ENCODE results near the gene CD24. TPM values are rescaled to one million over a fixed set of nuclear protein-coding genes. Genes with fewer than 3 reads are reported as not detected.

The CD24 gene
- total and polyA plus RNA-seq, 10 of the 15 experiments (the other 5 are each of a cell fraction or from before 2014, with no cell fraction given): 0.19 to 21.2 (median 9.0) TPM

DNA sequence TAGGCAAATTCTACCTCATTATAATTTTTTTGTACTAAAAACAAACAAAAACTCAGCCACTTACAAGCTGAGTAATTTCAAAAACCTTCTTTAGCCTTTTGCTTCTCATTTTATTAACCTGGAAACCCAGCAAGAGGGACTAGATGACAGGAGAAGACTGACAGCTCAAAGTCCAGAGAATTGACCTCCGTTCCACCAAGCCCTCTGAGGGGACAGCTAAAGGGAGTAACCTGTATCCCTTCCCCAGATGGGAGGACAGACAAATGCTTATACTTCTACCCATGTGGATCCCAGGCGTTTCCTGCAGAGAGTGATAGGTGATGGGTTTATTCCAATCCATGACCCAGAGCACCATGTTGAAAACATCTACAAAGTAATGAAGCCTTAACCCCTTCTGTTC is 35.0 kb upstream of the CD24 start:
- H3K79me2 ChIP-seq (ENCODE audit: control insufficient read depth, insufficient read depth, low read length): no peaks in the 10 kb centered on the region
- FAIRE-seq (no peak), ATAC-seq (no peak), DNase-seq (ENCODE audit: low read depth, low spot score) (no peak)
- H3K9me3 ChIP-seq (replicated peaks; ENCODE audit: control insufficient read depth, insufficient read depth, low read length): no peaks in the 10 kb centered on the region
- H3K27ac ChIP-seq (ENCODE audit: control insufficient read depth, insufficient read depth): no peak overlapping the region
- no peaks in the 10 kb centered on the region for H3K4me1 ChIP-seq (ENCODE audit: control insufficient read depth, insufficient read depth, low read length)
- no peak overlapping the region for H3K4me3 ChIP-seq
- ChIA-PET POLR2A (no interaction called here), RAD21 (ENCODE audit: unreplicated experiment) (no interaction called here), SMC1A (ENCODE audit: uncharacterized antibody, unreplicated experiment) (interaction anchor here (0.8 to 1.6 kb wide), 2 partner anchors 13 kb away, joined by 3 read pairs; no protein-coding TSS in a partner anchor), CTCF (interaction anchor here (0.6 to 1.3 kb wide), 2 partner anchors 12 to 60 kb away, joined by 3 read pairs; no protein-coding TSS in a partner anchor)
- no peak overlapping the region for H2AFZ ChIP-seq (ENCODE audit: control insufficient read depth, low read depth, low read length)
- in situ Hi-C loops (cut with MboI) (no loop called here), intact Hi-C loops (cut with micrococcal nuclease; ENCODE audit: unreplicated experiment) (no loop called here)
- no peak overlapping the region for H3K9ac ChIP-seq (ENCODE audit: control insufficient read depth, insufficient read depth, low read length)
- no peaks in the 10 kb centered on the region for H3K27me3 ChIP-seq (replicated peaks in 1 of 2; ENCODE audit: control insufficient read depth in 2 of 2, insufficient read depth in 2 of 2, low read length in 1 of 2)
- no TSS peak for BruUV-seq (replicated peaks)
- WGBS (ENCODE audit: insufficient coverage, insufficient replicate concordance, low lambda C conversion rate, missing lambda C conversion rate): 48% methylated on average over 2 of the region's 2 CpGs
- H3K4me2 ChIP-seq (ENCODE audit: control insufficient read depth, insufficient read depth): no peak overlapping the region
- H4K20me1 ChIP-seq (ENCODE audit: control insufficient read depth, insufficient read depth): no peaks in the 10 kb centered on the region
- no peak for TF ChIP-seq NFYA (IDR thresholded peaks at IDR 0.05; ENCODE audit: borderline replicate concordance, low read depth, low read length)
- TF ChIP-seq, protein P1, sequence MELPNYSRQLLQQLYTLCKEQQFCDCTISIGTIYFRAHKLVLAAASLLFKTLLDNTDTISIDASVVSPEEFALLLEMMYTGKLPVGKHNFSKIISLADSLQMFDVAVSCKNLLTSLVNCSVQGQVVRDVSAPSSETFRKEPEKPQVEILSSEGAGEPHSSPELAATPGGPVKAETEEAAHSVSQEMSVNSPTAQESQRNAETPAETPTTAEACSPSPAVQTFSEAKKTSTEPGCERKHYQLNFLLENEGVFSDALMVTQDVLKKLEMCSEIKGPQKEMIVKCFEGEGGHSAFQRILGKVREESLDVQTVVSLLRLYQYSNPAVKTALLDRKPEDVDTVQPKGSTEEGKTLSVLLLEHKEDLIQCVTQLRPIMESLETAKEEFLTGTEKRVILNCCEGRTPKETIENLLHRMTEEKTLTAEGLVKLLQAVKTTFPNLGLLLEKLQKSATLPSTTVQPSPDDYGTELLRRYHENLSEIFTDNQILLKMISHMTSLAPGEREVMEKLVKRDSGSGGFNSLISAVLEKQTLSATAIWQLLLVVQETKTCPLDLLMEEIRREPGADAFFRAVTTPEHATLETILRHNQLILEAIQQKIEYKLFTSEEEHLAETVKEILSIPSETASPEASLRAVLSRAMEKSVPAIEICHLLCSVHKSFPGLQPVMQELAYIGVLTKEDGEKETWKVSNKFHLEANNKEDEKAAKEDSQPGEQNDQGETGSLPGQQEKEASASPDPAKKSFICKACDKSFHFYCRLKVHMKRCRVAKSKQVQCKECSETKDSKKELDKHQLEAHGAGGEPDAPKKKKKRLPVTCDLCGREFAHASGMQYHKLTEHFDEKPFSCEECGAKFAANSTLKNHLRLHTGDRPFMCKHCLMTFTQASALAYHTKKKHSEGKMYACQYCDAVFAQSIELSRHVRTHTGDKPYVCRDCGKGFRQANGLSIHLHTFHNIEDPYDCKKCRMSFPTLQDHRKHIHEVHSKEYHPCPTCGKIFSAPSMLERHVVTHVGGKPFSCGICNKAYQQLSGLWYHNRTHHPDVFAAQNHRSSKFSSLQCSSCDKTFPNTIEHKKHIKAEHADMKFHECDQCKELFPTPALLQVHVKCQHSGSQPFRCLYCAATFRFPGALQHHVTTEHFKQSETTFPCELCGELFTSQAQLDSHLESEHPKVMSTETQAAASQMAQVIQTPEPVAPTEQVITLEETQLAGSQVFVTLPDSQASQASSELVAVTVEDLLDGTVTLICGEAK (IDR thresholded peaks at IDR 0.05; ENCODE audit: borderline replicate concordance): no peak
- TF ChIP-seq, protein P2, sequence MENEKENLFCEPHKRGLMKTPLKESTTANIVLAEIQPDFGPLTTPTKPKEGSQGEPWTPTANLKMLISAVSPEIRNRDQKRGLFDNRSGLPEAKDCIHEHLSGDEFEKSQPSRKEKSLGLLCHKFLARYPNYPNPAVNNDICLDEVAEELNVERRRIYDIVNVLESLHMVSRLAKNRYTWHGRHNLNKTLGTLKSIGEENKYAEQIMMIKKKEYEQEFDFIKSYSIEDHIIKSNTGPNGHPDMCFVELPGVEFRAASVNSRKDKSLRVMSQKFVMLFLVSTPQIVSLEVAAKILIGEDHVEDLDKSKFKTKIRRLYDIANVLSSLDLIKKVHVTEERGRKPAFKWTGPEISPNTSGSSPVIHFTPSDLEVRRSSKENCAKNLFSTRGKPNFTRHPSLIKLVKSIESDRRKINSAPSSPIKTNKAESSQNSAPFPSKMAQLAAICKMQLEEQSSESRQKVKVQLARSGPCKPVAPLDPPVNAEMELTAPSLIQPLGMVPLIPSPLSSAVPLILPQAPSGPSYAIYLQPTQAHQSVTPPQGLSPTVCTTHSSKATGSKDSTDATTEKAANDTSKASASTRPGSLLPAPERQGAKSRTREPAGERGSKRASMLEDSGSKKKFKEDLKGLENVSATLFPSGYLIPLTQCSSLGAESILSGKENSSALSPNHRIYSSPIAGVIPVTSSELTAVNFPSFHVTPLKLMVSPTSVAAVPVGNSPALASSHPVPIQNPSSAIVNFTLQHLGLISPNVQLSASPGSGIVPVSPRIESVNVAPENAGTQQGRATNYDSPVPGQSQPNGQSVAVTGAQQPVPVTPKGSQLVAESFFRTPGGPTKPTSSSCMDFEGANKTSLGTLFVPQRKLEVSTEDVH (IDR thresholded peaks at IDR 0.05; ENCODE audit: low read depth, partially characterized antibody): no peak
- TF ChIP-seq ETV6 (conservative IDR thresholded peaks at IDR 0.05 in 1 of 2, IDR thresholded peaks at IDR 0.05 in 1 of 2; ENCODE audit: borderline replicate concordance in 1 of 2, low read depth in 1 of 2): no peak
- no peak for TF ChIP-seq RBBP5 (conservative IDR thresholded peaks at IDR 0.05)
- TF ChIP-seq STAT3 (IDR thresholded peaks at IDR 0.05; ENCODE audit: low read depth, low read length): no peak
- no peak for TF ChIP-seq SMC3 (IDR thresholded peaks at IDR 0.05; ENCODE audit: borderline replicate concordance, low read length)
- TF ChIP-seq NFIC (IDR thresholded peaks at IDR 0.05; ENCODE audit: low read depth, low read length): no peak
- TF ChIP-seq, protein P3, sequence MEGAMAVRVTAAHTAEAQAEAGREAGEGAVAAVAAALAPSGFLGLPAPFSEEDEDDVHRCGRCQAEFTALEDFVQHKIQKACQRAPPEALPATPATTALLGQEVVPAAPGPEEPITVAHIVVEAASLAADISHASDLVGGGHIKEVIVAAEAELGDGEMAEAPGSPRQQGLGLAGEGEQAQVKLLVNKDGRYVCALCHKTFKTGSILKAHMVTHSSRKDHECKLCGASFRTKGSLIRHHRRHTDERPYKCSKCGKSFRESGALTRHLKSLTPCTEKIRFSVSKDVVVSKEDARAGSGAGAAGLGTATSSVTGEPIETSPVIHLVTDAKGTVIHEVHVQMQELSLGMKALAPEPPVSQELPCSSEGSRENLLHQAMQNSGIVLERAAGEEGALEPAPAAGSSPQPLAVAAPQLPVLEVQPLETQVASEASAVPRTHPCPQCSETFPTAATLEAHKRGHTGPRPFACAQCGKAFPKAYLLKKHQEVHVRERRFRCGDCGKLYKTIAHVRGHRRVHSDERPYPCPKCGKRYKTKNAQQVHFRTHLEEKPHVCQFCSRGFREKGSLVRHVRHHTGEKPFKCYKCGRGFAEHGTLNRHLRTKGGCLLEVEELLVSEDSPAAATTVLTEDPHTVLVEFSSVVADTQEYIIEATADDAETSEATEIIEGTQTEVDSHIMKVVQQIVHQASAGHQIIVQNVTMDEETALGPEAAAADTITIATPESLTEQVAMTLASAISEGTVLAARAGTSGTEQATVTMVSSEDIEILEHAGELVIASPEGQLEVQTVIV (IDR thresholded peaks at IDR 0.05; ENCODE audit: borderline replicate concordance, partially characterized antibody): no peak
- TF ChIP-seq, protein P4, sequence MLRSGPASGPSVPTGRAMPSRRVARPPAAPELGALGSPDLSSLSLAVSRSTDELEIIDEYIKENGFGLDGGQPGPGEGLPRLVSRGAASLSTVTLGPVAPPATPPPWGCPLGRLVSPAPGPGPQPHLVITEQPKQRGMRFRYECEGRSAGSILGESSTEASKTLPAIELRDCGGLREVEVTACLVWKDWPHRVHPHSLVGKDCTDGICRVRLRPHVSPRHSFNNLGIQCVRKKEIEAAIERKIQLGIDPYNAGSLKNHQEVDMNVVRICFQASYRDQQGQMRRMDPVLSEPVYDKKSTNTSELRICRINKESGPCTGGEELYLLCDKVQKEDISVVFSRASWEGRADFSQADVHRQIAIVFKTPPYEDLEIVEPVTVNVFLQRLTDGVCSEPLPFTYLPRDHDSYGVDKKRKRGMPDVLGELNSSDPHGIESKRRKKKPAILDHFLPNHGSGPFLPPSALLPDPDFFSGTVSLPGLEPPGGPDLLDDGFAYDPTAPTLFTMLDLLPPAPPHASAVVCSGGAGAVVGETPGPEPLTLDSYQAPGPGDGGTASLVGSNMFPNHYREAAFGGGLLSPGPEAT (IDR thresholded peaks at IDR 0.05; ENCODE audit: low read depth): no peak
- H3K36me3 ChIP-seq (ENCODE audit: control insufficient read depth in 2 of 2, insufficient read depth in 2 of 2, low read length in 1 of 2): no peaks in the 10 kb centered on the region
